Hematopoietic multipotent progenitor cell treated with erythropoietin and hydrocortisone succinate and interleukin-3 and kit ligand, for 4 days (in vitro differentiated cells): Measurements from ENCODE around the gene SLC7A14.
A peak's percentile ranks its signal among the peaks of the same experiment; 100 is the strongest.

Experiments used
- DNase-seq: peaks from one replicate; pipeline ENCODE4 v3.0.0-alpha.2; 2015

Gene SLC7A14

DNA sequence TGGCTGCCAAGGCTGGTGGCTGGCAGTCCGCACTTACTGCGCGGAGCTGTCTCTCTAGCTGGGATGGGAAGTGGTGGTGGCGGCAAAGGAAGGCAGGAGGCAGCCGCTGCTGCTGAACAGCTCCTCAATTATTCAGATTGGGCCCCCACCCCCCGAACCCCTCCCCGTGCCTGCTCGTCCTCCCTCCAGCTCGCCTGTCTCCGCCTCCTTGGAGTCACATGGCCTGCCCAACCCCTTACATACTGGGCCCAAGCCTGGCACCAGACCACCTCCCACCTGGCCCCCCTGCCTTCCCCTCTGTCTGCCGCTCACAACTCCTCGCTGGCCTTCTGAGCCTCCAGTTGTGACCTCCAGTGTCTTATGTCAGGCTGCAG is at the start of gene SLC7A14:
SLC7A14 (minus strand) TSS at position 139 of the 374 bp plus-strand sequence. CDS start 59,139 bp downstream, outside the sequence.
- peak; percentile 9 for DNase-seq

DNA sequence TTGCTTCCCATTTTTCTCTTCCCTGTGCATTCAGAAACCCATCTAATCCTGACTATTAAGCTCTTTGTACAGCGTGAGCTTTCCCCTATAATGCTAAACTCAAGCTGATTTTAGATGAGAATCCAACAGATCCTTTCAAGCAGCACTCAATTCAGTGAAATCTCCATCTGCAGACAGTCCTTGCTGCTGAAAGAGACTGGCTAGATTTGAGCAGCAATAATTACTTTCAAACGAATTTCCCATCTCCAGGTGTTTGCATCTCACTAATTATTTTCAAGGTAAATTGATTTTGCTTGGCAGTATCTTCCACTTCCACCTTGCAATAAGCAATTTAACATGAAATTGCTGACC is 49.5 kb upstream of the SLC7A14 start:
- no peak for DNase-seq

DNA sequence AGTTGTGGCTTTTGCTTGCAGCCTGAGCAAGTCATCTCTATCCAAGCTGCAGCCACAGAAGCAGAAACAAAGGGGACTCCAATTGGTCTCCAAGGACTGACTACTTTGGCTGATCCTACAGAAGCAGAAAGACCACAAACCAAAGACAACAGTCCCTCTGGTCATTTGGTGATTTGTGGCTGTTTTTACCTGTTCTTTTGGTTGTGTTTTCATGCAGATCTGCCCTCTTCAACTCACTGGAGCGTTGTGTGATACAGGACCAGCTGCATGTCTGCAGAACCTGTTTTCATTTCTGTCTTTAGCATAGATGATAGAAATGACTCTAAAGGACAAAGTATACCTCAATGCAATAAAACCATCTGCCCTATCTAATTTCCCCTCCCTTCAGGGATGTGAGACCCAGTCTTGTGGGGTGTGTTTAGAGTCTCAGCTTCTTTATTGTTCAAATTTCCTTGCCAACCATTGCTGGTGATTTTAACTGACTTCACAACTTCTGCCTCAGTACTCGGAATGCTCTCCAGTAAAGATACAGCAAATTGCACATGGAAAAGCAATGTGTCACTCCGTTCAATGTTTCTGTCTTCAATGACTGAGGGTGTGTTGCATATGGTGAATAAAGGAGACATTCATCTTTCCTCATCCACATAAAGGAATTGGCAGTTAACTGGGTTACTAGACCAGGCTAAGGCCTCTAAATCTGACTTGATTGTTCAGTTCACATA is 48.9 kb upstream of the SLC7A14 start:
- DNase-seq: no peak

DNA sequence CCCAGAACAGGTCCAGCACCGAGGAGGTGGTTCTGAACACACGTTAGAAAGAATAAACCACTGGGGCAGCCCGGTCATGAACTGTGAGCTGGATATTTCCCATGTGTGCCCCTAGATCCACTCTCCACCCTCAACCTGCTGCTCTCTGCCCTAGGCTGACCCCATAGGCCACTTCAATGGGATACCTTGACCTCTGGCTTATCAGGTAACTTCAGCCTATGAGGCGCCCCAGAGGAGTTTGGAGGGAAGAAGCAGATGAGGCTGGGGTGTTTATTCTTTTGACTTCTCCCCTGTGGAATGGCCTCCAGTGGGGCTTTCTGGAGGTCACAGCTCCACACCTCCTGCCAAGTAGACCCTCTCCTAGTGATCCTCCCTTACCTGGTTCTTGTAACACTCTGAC is 47.7 kb upstream of the SLC7A14 start:
- DNase-seq: no peak

DNA sequence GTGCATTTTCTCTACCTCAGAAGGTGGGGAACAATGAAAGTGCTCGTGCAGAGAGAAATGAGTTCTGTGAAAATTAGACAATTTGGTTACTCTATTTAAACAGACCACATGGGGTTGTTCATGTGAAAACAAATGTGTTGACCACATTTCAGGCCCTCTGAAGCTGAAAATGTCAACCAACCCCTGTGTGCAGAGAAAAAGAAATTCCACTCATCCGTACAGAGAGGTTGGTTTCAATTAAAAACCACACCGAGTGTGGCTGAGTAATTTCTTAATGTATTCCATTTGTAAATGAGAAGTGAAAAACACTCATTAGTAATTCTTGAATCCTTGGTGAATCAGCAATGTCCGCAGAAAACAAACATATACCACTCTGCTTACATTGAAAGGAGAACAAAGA is 46.9 kb upstream of the SLC7A14 start:
- no peak for DNase-seq

DNA sequence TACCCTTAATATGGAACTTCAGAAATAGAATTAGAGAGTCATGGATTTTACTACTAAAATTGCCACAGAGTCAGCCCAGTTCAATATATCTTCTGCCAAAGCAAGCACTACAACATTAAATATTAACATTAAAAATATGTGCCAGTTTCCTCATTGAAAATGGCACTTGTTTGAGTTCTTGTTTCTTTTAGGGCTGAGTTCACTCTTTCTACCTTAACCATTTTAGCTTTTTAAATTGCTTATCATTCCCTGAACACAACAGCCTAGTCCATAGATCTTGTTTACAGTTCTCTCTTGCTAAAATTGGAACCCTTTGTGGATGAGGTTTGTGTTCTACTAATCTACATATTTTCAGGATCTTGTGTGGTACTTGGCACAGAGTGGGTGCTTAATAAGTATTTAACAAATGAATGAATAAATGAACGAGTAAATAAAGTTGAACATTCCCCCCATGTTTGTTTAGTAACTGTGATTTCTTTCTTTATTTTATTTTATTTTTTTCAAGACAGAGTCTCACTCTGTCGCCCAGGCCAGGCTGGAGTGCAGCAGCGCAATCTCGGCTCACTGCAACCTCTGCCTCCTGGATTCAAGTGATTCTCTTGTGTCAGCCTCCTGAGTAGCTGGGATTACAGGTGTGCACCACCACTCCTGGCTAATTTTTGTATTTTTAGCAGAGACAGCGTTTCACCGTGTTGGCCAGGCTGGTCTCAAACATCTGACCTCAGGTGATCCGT is 46.0 kb upstream of the SLC7A14 start:
- no peak for DNase-seq

- no peak for DNase-seq
These were observed 37.6 kb upstream of the SLC7A14 start for GRCh38 chr3:170623524-170623923.

- DNase-seq: no peak
These were observed 36.7 kb upstream of the SLC7A14 start for GRCh38 chr3:170622369-170623159.

GRCh38 chr3:170621256-170621655 is 35.4 kb upstream of the SLC7A14 start:
- DNase-seq: no peak

GRCh38 chr3:170614214-170614966 is 28.5 kb upstream of the SLC7A14 start:
- DNase-seq: no peak

- no peak for DNase-seq
These were observed 25.9 kb upstream of the SLC7A14 start for GRCh38 chr3:170611751-170612150.

DNA sequence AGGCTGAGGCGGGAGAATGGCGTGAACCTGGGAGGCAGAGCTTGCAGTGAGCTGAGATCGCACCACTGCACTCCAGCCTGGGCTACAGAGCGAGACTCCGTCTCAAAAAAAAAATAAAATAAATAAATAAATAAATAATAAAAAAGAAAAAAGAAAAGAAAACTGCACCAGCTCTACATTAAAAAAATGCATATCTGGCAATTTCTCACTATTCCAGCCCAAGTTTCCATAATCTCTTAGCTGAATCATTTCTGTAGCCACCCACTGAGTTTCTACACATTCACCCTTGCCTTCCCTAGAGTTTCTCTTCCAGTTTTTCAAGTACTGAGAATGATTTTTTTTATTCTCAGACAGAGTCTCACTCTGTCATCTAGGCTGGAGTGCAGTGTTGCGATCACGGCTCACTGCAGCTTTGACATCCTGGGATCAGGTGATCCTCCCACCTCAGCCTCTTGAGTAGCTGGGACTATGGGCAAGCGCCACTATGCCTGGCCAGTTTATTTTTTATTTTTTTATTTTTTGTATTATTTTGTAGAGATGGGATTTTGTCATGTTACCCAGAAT is 24.5 kb upstream of the SLC7A14 start:
- no peak for DNase-seq

DNA sequence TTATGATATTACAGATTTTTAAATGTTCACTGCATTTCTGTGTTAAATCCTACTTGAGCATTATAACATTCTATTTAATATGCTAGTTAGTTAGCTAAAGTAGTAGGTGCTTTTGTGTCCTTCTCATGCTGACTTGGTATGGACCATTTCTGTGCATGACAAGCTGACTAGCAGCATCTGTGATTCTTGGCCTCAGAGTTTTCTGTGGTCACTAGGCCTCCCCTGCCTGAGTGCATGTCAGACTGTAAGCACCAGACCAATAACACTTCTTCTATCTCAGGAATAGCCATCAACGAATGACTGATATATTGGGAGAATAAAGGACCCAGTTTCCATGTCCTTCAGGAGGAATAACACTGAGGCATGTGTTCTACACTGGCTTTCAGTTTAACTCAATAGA is 22.6 kb upstream of the SLC7A14 start:
- no peak for DNase-seq

GRCh38 chr3:170606675-170607074 is 20.8 kb upstream of the SLC7A14 start:
- no peak for DNase-seq

DNA sequence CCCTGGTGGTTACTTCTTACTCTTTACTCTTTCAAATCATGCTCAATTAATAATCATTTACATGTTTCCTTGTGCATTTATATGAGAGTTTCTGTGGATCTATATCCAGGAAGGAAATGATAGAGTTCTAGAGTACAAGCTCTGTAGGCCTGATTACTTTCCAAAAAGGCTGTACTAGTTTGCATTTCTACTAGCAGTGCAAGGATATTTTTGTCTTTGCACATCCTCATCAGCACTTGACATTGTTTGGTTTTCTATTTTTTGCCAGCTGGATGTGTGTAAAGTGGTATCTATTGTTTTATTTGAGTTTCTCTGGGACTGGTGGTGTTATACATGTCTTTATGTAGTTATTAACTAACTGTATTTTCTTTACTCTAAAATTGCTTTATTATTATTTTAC is 19.6 kb upstream of the SLC7A14 start:
- no peak for DNase-seq

DNA sequence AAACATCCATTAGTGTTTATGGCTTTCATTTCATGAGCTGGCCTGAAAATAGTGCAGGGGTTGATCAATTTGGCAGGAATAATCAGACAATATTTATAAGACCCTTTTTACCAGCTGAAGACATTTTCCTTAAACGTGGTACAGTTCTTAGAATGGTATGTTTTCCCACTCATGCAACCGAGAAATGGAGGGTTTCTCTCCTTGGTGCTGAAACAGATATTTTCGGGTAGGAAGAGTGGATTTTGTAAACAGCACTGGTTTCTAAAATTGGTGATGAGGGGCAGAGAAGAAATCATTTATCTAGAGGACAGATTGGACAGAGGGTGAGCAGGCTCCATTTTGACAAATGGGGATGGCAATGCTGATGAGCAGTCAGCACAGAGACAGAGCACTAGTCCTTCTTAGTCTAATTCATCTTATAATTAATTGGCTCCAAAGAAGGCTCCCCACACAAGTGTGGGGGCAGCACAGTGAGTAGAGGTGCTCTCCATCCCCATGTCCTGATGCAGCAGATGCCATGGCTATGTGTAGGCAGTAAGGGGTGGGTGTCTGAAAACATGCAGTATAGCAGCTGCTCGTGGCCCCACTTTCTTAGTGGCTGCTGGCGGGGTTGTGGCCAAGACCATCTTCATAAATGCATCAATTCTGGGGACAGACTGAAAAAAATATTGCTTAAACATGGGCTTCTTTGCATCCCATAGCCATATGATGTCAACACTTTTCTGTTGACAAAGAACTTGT is 18.1 kb upstream of the SLC7A14 start:
- DNase-seq: peak; percentile 13

DNA sequence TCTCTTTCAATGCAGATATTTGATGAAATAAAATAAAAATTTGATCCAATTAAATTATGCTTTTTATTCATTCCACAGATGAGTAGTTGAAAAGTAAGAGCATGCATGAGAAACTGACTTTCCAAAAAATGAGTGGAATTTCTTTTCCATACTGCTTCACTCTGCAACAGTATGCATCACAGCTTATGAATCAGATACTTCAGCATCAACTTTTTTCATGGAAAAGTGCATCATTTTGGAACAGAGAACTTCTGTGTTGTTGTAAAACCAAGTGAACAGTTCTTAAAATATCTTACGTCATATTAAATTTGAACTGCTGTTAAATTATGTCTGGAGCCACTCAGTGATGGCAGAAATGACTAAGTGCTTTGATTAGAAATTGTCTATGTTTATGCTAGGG is 16.7 kb upstream of the SLC7A14 start:
- DNase-seq: no peak

- no peak for DNase-seq
These were observed 14.2 kb upstream of the SLC7A14 start for GRCh38 chr3:170600005-170600624.

DNA sequence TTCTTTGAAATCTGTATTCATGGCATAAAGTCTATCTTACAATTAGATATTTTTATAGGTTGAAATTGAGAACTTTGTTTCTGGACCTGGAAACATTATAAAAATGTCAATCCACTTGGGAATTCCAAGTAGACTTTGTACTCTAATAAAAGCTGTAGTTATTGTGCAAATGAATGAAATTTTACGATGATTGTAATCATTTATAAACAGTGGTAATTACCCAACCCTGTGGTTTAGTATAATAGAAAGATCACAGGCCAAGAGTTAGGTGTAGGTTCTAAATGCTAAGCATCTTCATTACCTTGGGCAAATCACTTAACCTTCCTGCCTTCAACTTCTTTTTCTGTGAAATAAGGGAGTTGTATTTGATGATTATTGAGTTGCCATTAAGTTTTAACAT is 13.2 kb upstream of the SLC7A14 start:
- DNase-seq: no peak

DNA sequence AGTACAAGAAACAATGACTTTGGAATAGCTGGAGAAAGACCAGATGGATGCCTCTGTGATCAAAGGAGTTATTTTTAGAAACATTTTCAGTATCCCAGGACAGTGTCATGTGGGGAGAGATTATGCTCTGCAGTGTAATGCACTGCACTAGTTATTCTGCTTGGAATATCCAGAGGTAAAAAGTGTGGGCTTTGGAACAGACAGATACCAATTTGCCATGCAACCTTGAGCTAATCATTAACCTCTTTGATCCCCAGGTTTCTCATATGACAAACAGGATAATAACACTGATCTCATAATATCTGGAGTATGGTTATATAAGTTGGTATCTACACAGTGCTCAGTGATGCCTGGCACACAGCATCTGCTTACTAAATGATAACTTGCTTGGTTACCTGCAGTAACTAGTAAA is 12.2 kb upstream of the SLC7A14 start:
- no peak for DNase-seq

DNA sequence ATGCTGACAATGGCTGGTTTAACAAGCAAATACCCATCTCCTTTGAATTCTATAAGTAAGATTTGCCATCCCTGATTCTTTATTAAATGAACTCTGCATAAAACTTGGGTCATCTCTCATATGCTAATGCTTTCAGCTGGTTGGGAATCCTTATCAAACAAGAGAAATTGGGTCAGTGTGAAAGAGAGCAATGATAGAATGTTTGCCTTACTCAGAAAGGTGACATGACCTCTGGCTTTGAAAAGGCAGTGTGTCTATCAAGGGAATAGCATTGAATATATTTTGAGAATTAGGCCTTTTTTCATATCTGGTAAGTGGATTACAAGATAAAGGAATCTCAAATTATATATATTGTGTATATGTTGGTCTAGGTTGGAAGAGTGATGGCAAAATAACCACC is 8.7 kb upstream of the SLC7A14 start:
- DNase-seq: no peak

- DNase-seq: no peak
These were observed 7.8 kb upstream of the SLC7A14 start for GRCh38 chr3:170593634-170594033.
